Body of pancreas (tissue), 4 donors: ENCODE results near the gene NTN3. TPM values are rescaled to one million over a fixed set of nuclear protein-coding genes. Genes with fewer than 3 reads are reported as not detected.
A peak's percentile ranks its signal among the peaks of the same experiment; 100 is the strongest.

ENCODE experiments used
- ATAC-seq: fragments of 150-250 bp; one replicate; pipeline ENCODE4 v1.9.1; 2016
- DNase-seq, 4 donors: peaks; one replicate each; pipeline ENCODE4 v3.0.0-alpha.2; 2019
- H3K27ac ChIP-seq, 4 donors: fragments of 200-600 bp; sonication (generic); 1 replicate in 3 of 4; 2 replicates in 1 of 4; pipeline versions ENCODE4 v1.5.1 to v1.6.1; 2016 to 2019; ENCODE audit warnings: mild to moderate bottlenecking in 1 of 4, mixed read lengths in 1 of 4, moderate library complexity in 1 of 4
- H3K27me3 ChIP-seq, 2 donors: fragments of 200-600 bp; sonication (generic); one replicate each; pipeline ENCODE4 v1.6.0; 2016; ENCODE audit warnings: mild to moderate bottlenecking in 1 of 2
- H3K36me3 ChIP-seq, 2 donors: fragments of 200-600 bp; sonication (generic); replicated peaks in 1 of 2; 2 replicates each; pipeline ENCODE4 v1.5.1; 2016; ENCODE audit warnings: low read depth in 2 of 2; ENCODE audit not compliant: insufficient read depth in 1 of 2
- H3K4me1 ChIP-seq: fragments of 200-600 bp; sonication (generic); one replicate; pipeline ENCODE4 v1.6.0; 2016
- H3K4me3 ChIP-seq, 2 donors: fragments of 200-600 bp; sonication (generic); 1 replicate in 1 of 2; 2 replicates in 1 of 2; pipeline ENCODE4 v1.5.1; 2016 to 2019
- H3K9me3 ChIP-seq, 3 donors: fragments of 200-600 bp; sonication (generic); 1 replicate in 2 of 3; 2 replicates in 1 of 3; pipeline ENCODE4 v1.5.1; 2016
- POLR2A ChIP-seq, 3 donors: fragments of 450-650 bp; IDR thresholded peaks; one replicate each; pipeline ENCODE4 v1.6.1; 2016; ENCODE audit warnings: antibody characterized with exemption in 3 of 3, mild to moderate bottlenecking in 2 of 3
- WGBS, 2 donors: methylation state at CpG; one replicate each; pipeline ENCODE4 v1.1.5; 2017; 5-methylcytosine and 5-hydroxymethylcytosine counted together
- intact Hi-C: fragments of 100-400 bp; cut with DNase I; formaldehyde crosslinking; loops from one replicate; pipeline ENCODE4 v1.15.1; 2023
- total RNA-seq, 2 donors: library from RNA; depleted of rRNA; stranded (reverse); fragments of >200 nt; gene quantifications; one replicate each; pipeline ENCODE4 v1.1.0, GENCODE V29; 2016
- TF ChIP-seq, protein P1 (sequence below), 7 experiments: fragments of 450-650 bp in 4 of 7; fragments of 200-600 bp in 3 of 7; sonication (generic) in 3 of 7; IDR thresholded peaks; one replicate each; pipeline ENCODE4 v1.5.1; 2016 to 2019; ENCODE audit warnings: antibody characterized with exemption in 7 of 7

Gene NTN3
- total RNA-seq, 2 donors from 2014 or later = not detected

DNA sequence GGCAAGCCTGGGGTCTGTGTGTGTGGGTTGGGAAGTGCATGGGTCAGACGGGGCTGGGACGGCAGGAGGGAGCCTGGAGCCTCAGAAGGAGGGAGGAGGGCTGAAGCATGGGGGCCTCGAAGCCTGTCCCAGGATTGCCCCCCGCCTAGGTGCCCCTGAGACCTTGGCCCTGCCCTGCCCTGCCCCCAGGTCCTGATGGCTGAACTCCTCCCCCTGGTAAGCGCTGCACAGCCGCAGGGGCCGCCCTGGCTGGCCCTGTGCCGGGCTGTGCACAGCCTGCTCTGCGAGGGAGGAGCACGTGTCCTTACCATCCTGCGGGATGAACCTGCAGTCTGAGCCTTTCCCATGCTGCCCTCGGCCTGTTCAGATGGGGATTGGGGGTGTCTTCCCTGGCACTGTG is 6.8 kb upstream of the NTN3 start:
- TF ChIP-seq POLR2A (IDR thresholded peaks at IDR 0.05) = no peak
- TF ChIP-seq, protein P1, sequence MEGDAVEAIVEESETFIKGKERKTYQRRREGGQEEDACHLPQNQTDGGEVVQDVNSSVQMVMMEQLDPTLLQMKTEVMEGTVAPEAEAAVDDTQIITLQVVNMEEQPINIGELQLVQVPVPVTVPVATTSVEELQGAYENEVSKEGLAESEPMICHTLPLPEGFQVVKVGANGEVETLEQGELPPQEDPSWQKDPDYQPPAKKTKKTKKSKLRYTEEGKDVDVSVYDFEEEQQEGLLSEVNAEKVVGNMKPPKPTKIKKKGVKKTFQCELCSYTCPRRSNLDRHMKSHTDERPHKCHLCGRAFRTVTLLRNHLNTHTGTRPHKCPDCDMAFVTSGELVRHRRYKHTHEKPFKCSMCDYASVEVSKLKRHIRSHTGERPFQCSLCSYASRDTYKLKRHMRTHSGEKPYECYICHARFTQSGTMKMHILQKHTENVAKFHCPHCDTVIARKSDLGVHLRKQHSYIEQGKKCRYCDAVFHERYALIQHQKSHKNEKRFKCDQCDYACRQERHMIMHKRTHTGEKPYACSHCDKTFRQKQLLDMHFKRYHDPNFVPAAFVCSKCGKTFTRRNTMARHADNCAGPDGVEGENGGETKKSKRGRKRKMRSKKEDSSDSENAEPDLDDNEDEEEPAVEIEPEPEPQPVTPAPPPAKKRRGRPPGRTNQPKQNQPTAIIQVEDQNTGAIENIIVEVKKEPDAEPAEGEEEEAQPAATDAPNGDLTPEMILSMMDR (IDR thresholded peaks at IDR 0.05) = no peak
- Histone ChIP-seq H3K27me3 (no peaks in the 10 kb centered on the region), H3K36me3 (no peaks in the 10 kb centered on the region), H3K9me3 (no peaks in the 10 kb centered on the region), H3K4me3 (no peak overlapping the region), H3K27ac (no peak overlapping the region), H3K4me1 (peaks cover 32% of the 10 kb centered on the region)
- no peak for ATAC-seq
- intact Hi-C loops = no loop called here
- WGBS, 2 donors = 74 to 93% methylated on average over 3 to 12 of the region's 12 CpGs
- no peak for DNase-seq

- ATAC-seq = no peak
- H3K4me3 ChIP-seq = no peak overlapping the region
- H3K4me1 ChIP-seq = peaks cover 30% of the 10 kb centered on the region
- 80 to 81% methylated on average over 10 to 12 of the region's 12 CpGs for WGBS, 2 donors
- H3K9me3 ChIP-seq = no peaks in the 10 kb centered on the region
- no peak overlapping the region for H3K27ac ChIP-seq
- H3K36me3 ChIP-seq = no peaks in the 10 kb centered on the region
- intact Hi-C loops = no loop called here
- no peaks in the 10 kb centered on the region for H3K27me3 ChIP-seq
- DNase-seq = no peak
- TF ChIP-seq POLR2A (IDR thresholded peaks at IDR 0.05) = no peak
- TF ChIP-seq, protein P1 (IDR thresholded peaks at IDR 0.05) = no peak
Observed at GRCh38 chr16:2465653-2466415, 5.3 kb upstream of the NTN3 start.

DNA sequence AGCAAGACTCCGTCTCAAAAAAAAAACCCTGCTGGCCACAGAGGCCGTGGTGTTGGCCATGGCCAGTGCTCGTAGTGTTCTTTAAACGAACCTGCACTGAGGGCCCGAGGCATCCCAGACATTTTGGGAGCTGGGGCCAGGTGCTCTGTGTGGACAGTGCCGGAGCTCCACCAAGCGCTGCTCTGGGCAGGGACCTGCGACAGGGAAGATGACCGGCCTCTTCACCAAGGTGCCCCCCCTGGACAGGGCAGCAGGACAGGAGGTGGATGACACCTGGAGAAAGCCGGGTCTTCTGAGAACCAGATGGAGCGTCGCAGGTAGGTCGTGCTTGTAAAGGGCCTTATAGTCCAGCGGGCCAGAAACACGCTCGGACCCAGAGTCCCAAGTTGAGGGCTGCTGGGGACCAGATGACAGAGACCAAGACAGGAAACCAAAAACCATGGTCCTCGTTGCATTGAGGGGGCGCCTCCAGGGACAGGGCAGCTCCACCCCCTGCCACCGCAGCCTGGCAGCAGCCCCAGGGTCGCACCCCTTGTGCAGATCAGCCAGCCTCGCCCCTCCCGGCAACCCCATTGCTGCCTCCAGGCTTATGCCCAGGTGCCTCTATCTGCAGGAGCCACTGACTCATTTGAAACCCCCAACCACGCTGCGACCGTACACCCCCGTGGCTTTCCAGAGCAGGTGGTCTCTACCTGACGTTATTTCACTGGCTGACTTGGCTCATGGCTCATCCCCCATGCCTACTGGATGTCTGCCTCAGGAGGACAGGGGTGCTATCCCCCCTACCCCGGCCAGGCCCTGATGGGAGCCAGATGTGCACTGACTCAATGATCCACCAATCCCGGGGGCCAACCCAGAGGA is 4.2 kb upstream of the NTN3 start:
- H3K27me3 ChIP-seq = no peaks in the 10 kb centered on the region
- no peak for TF ChIP-seq POLR2A (IDR thresholded peaks at IDR 0.05)
- TF ChIP-seq, protein P1 (IDR thresholded peaks at IDR 0.05) = no peak
- no peaks in the 10 kb centered on the region for H3K9me3 ChIP-seq
- DNase-seq (no peak), ATAC-seq (no peak)
- intact Hi-C loops = no loop called here
- H3K4me3 ChIP-seq = no peak overlapping the region
- peaks cover 40% of the 10 kb centered on the region for H3K4me1 ChIP-seq
- H3K27ac ChIP-seq = no peak overlapping the region
- no peaks in the 10 kb centered on the region for H3K36me3 ChIP-seq
- 85 to 96% methylated on average over 15 to 29 of the region's 29 CpGs for WGBS, 2 donors

GRCh38 chr16:2467528-2468232 is 3.4 kb upstream of the NTN3 start:
- ATAC-seq (peak; percentile 74), DNase-seq (peak; percentile 66 to 81 (median 75))
- no peaks in the 10 kb centered on the region for H3K36me3 ChIP-seq
- no peaks in the 10 kb centered on the region for H3K27me3 ChIP-seq
- H3K27ac ChIP-seq = peak overlapping the region in 3 of 4 donors; percentile 34 to 46 (median 40)
- no peaks in the 10 kb centered on the region for H3K9me3 ChIP-seq
- WGBS, 2 donors = 0 to 2% methylated on average over 1 to 79 of the region's 80 CpGs
- H3K4me3 ChIP-seq = peak overlapping the region in 1 of 2 donors; percentile 1
- peaks cover 43% of the 10 kb centered on the region for H3K4me1 ChIP-seq
- peak; percentile 7 to 46 (median 25) for TF ChIP-seq POLR2A (IDR thresholded peaks at IDR 0.05)
- TF ChIP-seq, protein P1 (IDR thresholded peaks at IDR 0.05) = peak in 2 of 7 experiments; percentile 21 to 28
- intact Hi-C loops = no loop called here
